ENCODE data around the gene CD93.

CD93 gene

GRCh38 chr20:23090147-23090546 is 4.0 kb upstream of the CD93 start:
- no peak for TF ChIP-seq CTCF (IDR thresholded peaks at IDR 0.05; ENCODE audit: low read length, missing control alignments)
- no peak for DNase-seq (ENCODE audit: low read depth)
- H3K4me3 ChIP-seq (replicated peaks; ENCODE audit: low read depth, low read length) = no peak overlapping the region

GRCh38 chr20:23088866-23089265 is 2.7 kb upstream of the CD93 start:
- DNase-seq (ENCODE audit: low read depth) = no peak
- no peak overlapping the region for H3K4me3 ChIP-seq (replicated peaks; ENCODE audit: low read depth, low read length)
- TF ChIP-seq CTCF (IDR thresholded peaks at IDR 0.05; ENCODE audit: low read length, missing control alignments) = no peak

GRCh38 chr20:23087587-23088251 is 1.6 kb upstream of the CD93 start:
- H3K4me3 ChIP-seq (replicated peaks; ENCODE audit: low read depth, low read length) = no peak overlapping the region
- no peak for TF ChIP-seq CTCF (IDR thresholded peaks at IDR 0.05; ENCODE audit: low read length, missing control alignments)
- no peak for DNase-seq (ENCODE audit: low read depth)

GRCh38 chr20:23086931-23087411 is 847 bp upstream of the CD93 start:
- H3K4me3 ChIP-seq (replicated peaks; ENCODE audit: low read depth, low read length) = no peak overlapping the region

GRCh38 chr20:23085436-23086055 is 578 bp downstream of the CD93 start:
- H3K4me3 ChIP-seq (replicated peaks; ENCODE audit: low read depth, low read length) = no peak overlapping the region
- no peak for TF ChIP-seq CTCF (IDR thresholded peaks at IDR 0.05; ENCODE audit: low read length, missing control alignments)
- no peak for DNase-seq (ENCODE audit: low read depth)

More at GRCh38 chr20:23086931-23087411, 847 bp upstream of the CD93 start:
- no peak for DNase-seq (ENCODE audit: low read depth)
- no peak for TF ChIP-seq CTCF (IDR thresholded peaks at IDR 0.05; ENCODE audit: low read length, missing control alignments)

GRCh38 chr20:23084845-23085365 is 1.2 kb downstream of the CD93 start:
- no peak overlapping the region for H3K4me3 ChIP-seq (replicated peaks; ENCODE audit: low read depth, low read length)
- no peak for DNase-seq (ENCODE audit: low read depth)
- TF ChIP-seq CTCF (IDR thresholded peaks at IDR 0.05; ENCODE audit: low read length, missing control alignments) = no peak

All from fibroblast of pulmonary artery (primary cell).